ENCODE measurements around the gene SPRY4. TPM values are rescaled to one million over a fixed set of nuclear protein-coding genes. Genes with fewer than 3 reads are reported as not detected.

Gene SPRY4
- total RNA-seq, 1 experiment from 2014 or later = 140 TPM

DNA sequence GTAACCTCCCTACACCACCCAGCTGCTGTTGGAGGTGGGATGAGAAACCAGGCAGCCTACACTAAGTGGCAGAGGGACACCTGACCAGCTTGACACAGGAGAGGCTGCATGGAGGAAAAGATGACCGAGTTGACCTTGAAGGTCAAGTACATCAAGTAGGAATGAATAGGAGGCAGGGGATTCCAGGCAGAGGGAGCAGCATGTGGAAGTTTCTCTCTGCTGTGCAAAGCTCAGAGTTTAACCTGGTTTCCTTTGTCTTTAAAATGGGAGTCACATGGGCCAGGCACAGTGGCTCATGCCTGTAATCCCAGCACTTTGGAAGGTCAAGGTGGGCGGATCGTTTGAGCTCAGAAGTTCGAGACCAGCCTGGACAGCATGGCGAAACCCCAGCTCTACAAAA is 32.6 kb downstream of the SPRY4 start (continued):
- TF ChIP-seq, protein P1, sequence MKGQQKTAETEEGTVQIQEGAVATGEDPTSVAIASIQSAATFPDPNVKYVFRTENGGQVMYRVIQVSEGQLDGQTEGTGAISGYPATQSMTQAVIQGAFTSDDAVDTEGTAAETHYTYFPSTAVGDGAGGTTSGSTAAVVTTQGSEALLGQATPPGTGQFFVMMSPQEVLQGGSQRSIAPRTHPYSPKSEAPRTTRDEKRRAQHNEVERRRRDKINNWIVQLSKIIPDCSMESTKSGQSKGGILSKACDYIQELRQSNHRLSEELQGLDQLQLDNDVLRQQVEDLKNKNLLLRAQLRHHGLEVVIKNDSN (CRISPR knock-in tag; IDR thresholded peaks at IDR 0.05) = no peak
- TF ChIP-seq TEAD1 (CRISPR knock-in tag; IDR thresholded peaks at IDR 0.05) (no peak), ATF1 (CRISPR knock-in tag; IDR thresholded peaks at IDR 0.05) (no peak)
- TF ChIP-seq, protein P2, sequence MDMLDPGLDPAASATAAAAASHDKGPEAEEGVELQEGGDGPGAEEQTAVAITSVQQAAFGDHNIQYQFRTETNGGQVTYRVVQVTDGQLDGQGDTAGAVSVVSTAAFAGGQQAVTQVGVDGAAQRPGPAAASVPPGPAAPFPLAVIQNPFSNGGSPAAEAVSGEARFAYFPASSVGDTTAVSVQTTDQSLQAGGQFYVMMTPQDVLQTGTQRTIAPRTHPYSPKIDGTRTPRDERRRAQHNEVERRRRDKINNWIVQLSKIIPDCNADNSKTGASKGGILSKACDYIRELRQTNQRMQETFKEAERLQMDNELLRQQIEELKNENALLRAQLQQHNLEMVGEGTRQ (CRISPR knock-in tag; IDR thresholded peaks at IDR 0.05) = peak; percentile 68

DNA sequence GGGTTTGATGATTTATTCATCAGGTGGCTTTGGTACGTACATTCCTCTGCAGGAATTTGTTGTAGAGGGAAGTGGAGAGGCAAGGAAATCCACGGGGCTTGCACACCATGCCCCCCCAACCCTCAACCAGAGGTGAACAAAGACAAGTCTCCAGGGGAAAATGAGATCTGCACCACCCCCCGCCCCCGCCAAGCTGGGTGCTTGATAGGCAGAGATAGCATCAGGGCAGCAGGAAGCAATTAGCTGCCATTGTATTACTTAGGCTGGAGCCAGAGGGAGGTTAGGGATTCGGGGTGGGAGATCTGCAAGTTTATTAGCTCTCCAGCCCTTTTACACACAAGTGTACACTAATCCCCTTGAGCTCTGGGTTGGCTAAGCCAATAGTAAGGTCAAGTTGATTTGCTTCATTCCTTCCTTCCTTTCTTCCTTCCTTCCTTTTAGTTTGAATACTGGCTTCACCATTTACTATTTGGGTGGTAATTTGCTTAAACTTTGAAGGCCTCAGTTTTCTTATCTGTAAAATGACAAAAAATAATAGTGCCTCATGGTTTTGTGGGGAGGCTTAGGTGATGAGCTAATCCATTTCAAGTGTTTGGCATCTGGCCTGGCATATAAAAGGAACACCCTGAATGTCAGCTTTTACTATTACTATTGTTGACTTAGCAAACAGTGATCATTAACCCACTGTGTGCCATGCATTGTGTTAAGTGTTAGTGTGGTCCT is 34.1 kb downstream of the SPRY4 start:
- peaks cover 61% of the 10 kb centered on the region for H3K4me1 Mint-ChIP-seq
- no peak for TF ChIP-seq SOX15 (CRISPR knock-in tag; IDR thresholded peaks at IDR 0.05)
- TF ChIP-seq OVOL2 (CRISPR knock-in tag; IDR thresholded peaks at IDR 0.05; ENCODE audit: borderline replicate concordance) = no peak
- TF ChIP-seq, protein P3, sequence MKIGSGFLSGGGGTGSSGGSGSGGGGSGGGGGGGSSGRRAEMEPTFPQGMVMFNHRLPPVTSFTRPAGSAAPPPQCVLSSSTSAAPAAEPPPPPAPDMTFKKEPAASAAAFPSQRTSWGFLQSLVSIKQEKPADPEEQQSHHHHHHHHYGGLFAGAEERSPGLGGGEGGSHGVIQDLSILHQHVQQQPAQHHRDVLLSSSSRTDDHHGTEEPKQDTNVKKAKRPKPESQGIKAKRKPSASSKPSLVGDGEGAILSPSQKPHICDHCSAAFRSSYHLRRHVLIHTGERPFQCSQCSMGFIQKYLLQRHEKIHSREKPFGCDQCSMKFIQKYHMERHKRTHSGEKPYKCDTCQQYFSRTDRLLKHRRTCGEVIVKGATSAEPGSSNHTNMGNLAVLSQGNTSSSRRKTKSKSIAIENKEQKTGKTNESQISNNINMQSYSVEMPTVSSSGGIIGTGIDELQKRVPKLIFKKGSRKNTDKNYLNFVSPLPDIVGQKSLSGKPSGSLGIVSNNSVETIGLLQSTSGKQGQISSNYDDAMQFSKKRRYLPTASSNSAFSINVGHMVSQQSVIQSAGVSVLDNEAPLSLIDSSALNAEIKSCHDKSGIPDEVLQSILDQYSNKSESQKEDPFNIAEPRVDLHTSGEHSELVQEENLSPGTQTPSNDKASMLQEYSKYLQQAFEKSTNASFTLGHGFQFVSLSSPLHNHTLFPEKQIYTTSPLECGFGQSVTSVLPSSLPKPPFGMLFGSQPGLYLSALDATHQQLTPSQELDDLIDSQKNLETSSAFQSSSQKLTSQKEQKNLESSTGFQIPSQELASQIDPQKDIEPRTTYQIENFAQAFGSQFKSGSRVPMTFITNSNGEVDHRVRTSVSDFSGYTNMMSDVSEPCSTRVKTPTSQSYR (CRISPR knock-in tag; IDR thresholded peaks at IDR 0.05) = no peak
- ATAC-seq (no peak), DNase-seq (ENCODE audit: low spot score) (no peak)
- CTCF ChIA-PET = interaction anchor here (0.9 to 1.2 kb wide), 3 partner anchors 11 to 258 kb away, joined by 3 to 4 read pairs (median 4); no protein-coding TSS in a partner anchor
- no peaks in the 10 kb centered on the region for H3K27me3 Mint-ChIP-seq (ENCODE audit: low read depth)
- POLR2A ChIA-PET = no interaction called here
- no peaks in the 10 kb centered on the region for H3K9me3 Mint-ChIP-seq
- peak overlapping the region; percentile 46; the same call in 1 of the 2 replicates for H3K27ac Mint-ChIP-seq
- H3K4me3 Mint-ChIP-seq = no peak overlapping the region
- peaks cover 17% of the 10 kb centered on the region for H3K36me3 Mint-ChIP-seq

DNA sequence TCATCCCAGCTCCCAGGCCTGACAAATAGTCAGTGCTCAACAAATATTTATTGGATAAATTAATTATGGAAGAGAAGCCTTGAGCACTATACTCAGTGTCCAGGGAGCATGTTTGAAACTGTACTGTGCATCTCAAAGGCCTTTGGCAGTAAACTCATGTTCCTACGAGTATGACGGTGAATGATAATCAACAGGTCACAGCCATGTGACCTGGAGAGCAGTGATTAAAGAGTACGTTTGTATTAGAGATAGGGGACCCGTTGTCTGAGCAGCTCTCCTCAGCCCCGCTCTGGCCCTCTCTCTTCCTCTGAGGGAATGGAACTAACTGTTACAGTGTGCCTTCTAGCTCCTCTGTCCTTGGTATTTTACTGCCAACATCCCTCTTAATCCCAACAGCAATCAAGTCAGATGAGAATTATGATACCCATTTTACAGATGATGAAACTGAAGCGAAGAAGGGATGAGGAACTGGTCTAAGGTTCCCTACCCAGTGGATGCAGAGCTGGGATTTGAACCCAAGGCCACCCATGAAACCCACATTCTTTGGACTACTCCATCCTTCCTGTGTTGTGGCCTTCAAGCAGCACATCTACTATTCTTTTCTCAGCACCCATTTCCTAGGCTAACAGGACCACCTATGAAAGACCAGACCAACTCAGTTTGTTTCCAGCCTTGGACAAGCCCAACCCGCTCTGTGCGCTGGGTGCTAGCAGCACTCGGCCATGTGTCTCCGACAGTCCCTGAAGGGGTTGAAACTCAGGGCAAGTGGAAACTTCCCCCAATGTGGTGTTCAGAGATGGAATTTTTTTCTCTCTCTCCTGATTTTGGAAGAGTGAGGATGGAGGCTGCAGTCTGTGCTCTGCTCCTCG is 34.9 kb downstream of the SPRY4 start:
- peaks cover 53% of the 10 kb centered on the region for H3K4me1 Mint-ChIP-seq
- ATAC-seq = 0 out of 2 replicates have a peak, but pooled peaks have one; percentile 7
- no peak for DNase-seq (ENCODE audit: low spot score)
- no peak overlapping the region for H3K4me3 Mint-ChIP-seq
- peak overlapping the region; percentile 46; the same call in 1 of the 2 replicates for H3K27ac Mint-ChIP-seq
- H3K27me3 Mint-ChIP-seq (ENCODE audit: low read depth) = no peaks in the 10 kb centered on the region
- H3K9me3 Mint-ChIP-seq = no peaks in the 10 kb centered on the region
- H3K36me3 Mint-ChIP-seq = peaks cover 17% of the 10 kb centered on the region
- CTCF ChIA-PET = interaction anchor here (1.1 to 1.2 kb wide), 2 partner anchors 10 to 241 kb away, joined by 4 read pairs; no protein-coding TSS in a partner anchor
- POLR2A ChIA-PET = no interaction called here
- no peak for TF ChIP-seq CREB1 (CRISPR knock-in tag; IDR thresholded peaks at IDR 0.05)
- TF ChIP-seq FOXJ3 (CRISPR knock-in tag; IDR thresholded peaks at IDR 0.05; ENCODE audit: borderline replicate concordance) = no peak
- TF ChIP-seq, protein P4, sequence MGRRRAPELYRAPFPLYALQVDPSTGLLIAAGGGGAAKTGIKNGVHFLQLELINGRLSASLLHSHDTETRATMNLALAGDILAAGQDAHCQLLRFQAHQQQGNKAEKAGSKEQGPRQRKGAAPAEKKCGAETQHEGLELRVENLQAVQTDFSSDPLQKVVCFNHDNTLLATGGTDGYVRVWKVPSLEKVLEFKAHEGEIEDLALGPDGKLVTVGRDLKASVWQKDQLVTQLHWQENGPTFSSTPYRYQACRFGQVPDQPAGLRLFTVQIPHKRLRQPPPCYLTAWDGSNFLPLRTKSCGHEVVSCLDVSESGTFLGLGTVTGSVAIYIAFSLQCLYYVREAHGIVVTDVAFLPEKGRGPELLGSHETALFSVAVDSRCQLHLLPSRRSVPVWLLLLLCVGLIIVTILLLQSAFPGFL (CRISPR knock-in tag; IDR thresholded peaks at IDR 0.05; ENCODE audit: borderline replicate concordance) = no peak
- TF ChIP-seq OVOL2 (CRISPR knock-in tag; IDR thresholded peaks at IDR 0.05; ENCODE audit: borderline replicate concordance) = no peak
- TF ChIP-seq ZNF671 (CRISPR knock-in tag; IDR thresholded peaks at IDR 0.05) = no peak
- TF ChIP-seq GRHL2 (CRISPR knock-in tag; IDR thresholded peaks at IDR 0.05; ENCODE audit: insufficient replicate concordance, severe bottlenecking) = no peak
- TF ChIP-seq ATF1 (CRISPR knock-in tag; IDR thresholded peaks at IDR 0.05) = no peak
- TF ChIP-seq, protein P2 (CRISPR knock-in tag; IDR thresholded peaks at IDR 0.05) = no peak
- TF ChIP-seq, protein P5, sequence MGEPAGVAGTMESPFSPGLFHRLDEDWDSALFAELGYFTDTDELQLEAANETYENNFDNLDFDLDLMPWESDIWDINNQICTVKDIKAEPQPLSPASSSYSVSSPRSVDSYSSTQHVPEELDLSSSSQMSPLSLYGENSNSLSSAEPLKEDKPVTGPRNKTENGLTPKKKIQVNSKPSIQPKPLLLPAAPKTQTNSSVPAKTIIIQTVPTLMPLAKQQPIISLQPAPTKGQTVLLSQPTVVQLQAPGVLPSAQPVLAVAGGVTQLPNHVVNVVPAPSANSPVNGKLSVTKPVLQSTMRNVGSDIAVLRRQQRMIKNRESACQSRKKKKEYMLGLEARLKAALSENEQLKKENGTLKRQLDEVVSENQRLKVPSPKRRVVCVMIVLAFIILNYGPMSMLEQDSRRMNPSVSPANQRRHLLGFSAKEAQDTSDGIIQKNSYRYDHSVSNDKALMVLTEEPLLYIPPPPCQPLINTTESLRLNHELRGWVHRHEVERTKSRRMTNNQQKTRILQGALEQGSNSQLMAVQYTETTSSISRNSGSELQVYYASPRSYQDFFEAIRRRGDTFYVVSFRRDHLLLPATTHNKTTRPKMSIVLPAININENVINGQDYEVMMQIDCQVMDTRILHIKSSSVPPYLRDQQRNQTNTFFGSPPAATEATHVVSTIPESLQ (CRISPR knock-in tag; IDR thresholded peaks at IDR 0.05) = no peak
- TF ChIP-seq RELA (CRISPR knock-in tag; IDR thresholded peaks at IDR 0.05; ENCODE audit: borderline replicate concordance) = no peak
- no peak for TF ChIP-seq ZNF121 (CRISPR knock-in tag; IDR thresholded peaks at IDR 0.05)
- TF ChIP-seq, protein P6, sequence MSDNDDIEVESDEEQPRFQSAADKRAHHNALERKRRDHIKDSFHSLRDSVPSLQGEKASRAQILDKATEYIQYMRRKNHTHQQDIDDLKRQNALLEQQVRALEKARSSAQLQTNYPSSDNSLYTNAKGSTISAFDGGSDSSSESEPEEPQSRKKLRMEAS (CRISPR knock-in tag; IDR thresholded peaks at IDR 0.05) = no peak
- no peak for TF ChIP-seq FOXP1 (CRISPR knock-in tag; IDR thresholded peaks at IDR 0.05; ENCODE audit: borderline replicate concordance)
- no peak for TF ChIP-seq ETV6 (CRISPR knock-in tag; IDR thresholded peaks at IDR 0.05)
- TF ChIP-seq, protein P7, sequence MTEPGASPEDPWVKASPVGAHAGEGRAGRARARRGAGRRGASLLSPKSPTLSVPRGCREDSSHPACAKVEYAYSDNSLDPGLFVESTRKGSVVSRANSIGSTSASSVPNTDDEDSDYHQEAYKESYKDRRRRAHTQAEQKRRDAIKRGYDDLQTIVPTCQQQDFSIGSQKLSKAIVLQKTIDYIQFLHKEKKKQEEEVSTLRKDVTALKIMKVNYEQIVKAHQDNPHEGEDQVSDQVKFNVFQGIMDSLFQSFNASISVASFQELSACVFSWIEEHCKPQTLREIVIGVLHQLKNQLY (CRISPR knock-in tag; IDR thresholded peaks at IDR 0.05) = no peak

Measured in WTC11 (cell line).